Sigmoid colon (tissue), 4 donors: ENCODE data around the gene C8B.

Experiments used
- POLR2A ChIP-seq, 2 donors: fragments of 450-650 bp; IDR thresholded peaks; one replicate each; pipeline ENCODE4 v1.6.1; 2016; ENCODE audit warnings: antibody characterized with exemption in 2 of 2, mild to moderate bottlenecking in 2 of 2, moderate library complexity in 2 of 2
- POLR2AphosphoS5 ChIP-seq, 4 donors: sonication (generic); formaldehyde crosslinking; IDR thresholded peaks; one replicate each; pipeline ENCODE4 v1.6.1; 2017; ENCODE audit warnings: antibody characterized with exemption in 4 of 4
- TF ChIP-seq, protein P1 (sequence below), 4 experiments: fragments of 450-650 bp in 3 of 4; fragments of 200-600 bp in 1 of 4; IDR thresholded peaks; one replicate each; pipeline ENCODE4 v1.5.1; 2016 to 2019; ENCODE audit warnings: antibody characterized with exemption in 4 of 4, mild to moderate bottlenecking in 3 of 4, moderate library complexity in 2 of 4

DNA sequence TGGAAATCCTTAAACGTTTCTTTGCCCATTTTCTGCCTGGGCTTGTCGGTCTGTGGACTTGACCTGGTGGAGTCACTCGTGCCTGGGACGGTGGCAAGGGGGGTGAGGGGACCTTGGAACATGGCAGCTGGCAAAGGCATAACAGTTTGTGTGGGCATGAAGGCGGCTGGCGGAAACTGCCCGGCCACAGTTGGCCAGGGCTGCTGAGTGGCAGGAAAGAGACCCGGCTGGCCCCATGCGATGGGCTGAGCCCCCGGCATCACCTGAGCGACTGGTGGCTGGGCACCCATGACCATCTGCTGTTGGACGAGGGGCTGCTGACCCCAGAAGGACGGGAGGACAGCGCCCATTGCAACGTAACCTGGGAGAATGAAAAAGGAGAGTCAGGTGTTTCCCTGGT, 49.3 kb upstream of the C8B start:
- TF ChIP-seq, protein P1, sequence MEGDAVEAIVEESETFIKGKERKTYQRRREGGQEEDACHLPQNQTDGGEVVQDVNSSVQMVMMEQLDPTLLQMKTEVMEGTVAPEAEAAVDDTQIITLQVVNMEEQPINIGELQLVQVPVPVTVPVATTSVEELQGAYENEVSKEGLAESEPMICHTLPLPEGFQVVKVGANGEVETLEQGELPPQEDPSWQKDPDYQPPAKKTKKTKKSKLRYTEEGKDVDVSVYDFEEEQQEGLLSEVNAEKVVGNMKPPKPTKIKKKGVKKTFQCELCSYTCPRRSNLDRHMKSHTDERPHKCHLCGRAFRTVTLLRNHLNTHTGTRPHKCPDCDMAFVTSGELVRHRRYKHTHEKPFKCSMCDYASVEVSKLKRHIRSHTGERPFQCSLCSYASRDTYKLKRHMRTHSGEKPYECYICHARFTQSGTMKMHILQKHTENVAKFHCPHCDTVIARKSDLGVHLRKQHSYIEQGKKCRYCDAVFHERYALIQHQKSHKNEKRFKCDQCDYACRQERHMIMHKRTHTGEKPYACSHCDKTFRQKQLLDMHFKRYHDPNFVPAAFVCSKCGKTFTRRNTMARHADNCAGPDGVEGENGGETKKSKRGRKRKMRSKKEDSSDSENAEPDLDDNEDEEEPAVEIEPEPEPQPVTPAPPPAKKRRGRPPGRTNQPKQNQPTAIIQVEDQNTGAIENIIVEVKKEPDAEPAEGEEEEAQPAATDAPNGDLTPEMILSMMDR (IDR thresholded peaks at IDR 0.05): no peak
- no peak for TF ChIP-seq POLR2A (IDR thresholded peaks at IDR 0.05)
- TF ChIP-seq POLR2AphosphoS5 (IDR thresholded peaks at IDR 0.05): no peak
